ENCODE data around the gene RBL1.
"Not testable (repeated sequence)": the region's sequence is repeated elsewhere in the genome, so short reads cannot be mapped to it uniquely, and the experiment has no call there.

Gene RBL1

GRCh38 chr20:37077009-37077408, 18.8 kb downstream of the RBL1 start:
- no peak for DNase-seq

GRCh38 chr20:37075932-37076685, 19.7 kb downstream of the RBL1 start:
- no peak for DNase-seq

- no peak for DNase-seq
Observed at GRCh38 chr20:37072293-37073196, 23.3 kb downstream of the RBL1 start.

- no peak for DNase-seq
Observed at GRCh38 chr20:37071481-37071911, 24.3 kb downstream of the RBL1 start.

GRCh38 chr20:37069563-37069962, 26.2 kb downstream of the RBL1 start:
- not testable (repeated sequence) for DNase-seq

- DNase-seq, result no peak
Observed at GRCh38 chr20:37066168-37066567, 29.6 kb downstream of the RBL1 start.

GRCh38 chr20:37055276-37055675, 40.5 kb downstream of the RBL1 start:
- DNase-seq, result no peak

GRCh38 chr20:37053230-37053950, 42.4 kb downstream of the RBL1 start:
- no peak for DNase-seq

GRCh38 chr20:37042986-37043972, 52.5 kb downstream of the RBL1 start:
- no peak for DNase-seq

- not testable (repeated sequence) for DNase-seq
Observed at GRCh38 chr20:37039366-37039765, 56.4 kb downstream of the RBL1 start.

- DNase-seq, result no peak
Observed at GRCh38 chr20:37032077-37032476, 63.7 kb downstream of the RBL1 start.

- no peak for DNase-seq
Observed at GRCh38 chr20:37020636-37021035, 75.2 kb downstream of the RBL1 start.

GRCh38 chr20:37012631-37013030, 83.2 kb downstream of the RBL1 start:
- DNase-seq, result not testable (repeated sequence)

- not testable (repeated sequence) for DNase-seq
Observed at GRCh38 chr20:37011858-37012257, 83.9 kb downstream of the RBL1 start.

GRCh38 chr20:37011147-37011546, 84.7 kb downstream of the RBL1 start:
- DNase-seq, result no peak

GRCh38 chr20:37007898-37008649, 87.7 kb downstream of the RBL1 start:
- DNase-seq, result no peak

- DNase-seq, result not testable (repeated sequence)
Observed at GRCh38 chr20:37005062-37005942, 90.5 kb downstream of the RBL1 start.

- DNase-seq, result not testable (repeated sequence)
Observed at GRCh38 chr20:37001634-37002033, 94.2 kb downstream of the RBL1 start.

- not testable (repeated sequence) for DNase-seq
Observed at GRCh38 chr20:37000171-37000570, 95.6 kb downstream of the RBL1 start.

All from anterior cingulate cortex (tissue), 58 donors.